Upper lobe of right lung (tissue), 1 donor: ENCODE results near the gene CFAP73. TPM values are rescaled to one million over a fixed set of nuclear protein-coding genes. Genes with fewer than 3 reads are reported as not detected.

Experiments used
- ATAC-seq: fragments of 200-7000 bp; cut with Tn5 transposase; one replicate; pipeline ENCODE4 v1.9.1; 2020; ENCODE audit warnings: mild to moderate bottlenecking, moderate library complexity
- DNase-seq: peaks from one replicate; pipeline ENCODE4 v3.0.0-alpha.2; 2020
- H3K27ac ChIP-seq: fragments of 200-600 bp; one replicate; pipeline ENCODE4 v1.8.0; 2022
- H3K27me3 ChIP-seq: fragments of 200-600 bp; one replicate; pipeline ENCODE4 v1.8.0; 2022; ENCODE audit warnings: mild to moderate bottlenecking
- H3K36me3 ChIP-seq: fragments of 200-600 bp; one replicate; pipeline ENCODE4 v1.8.0; 2022
- H3K4me1 ChIP-seq: fragments of 200-600 bp; one replicate; pipeline ENCODE4 v1.8.0; 2022
- H3K4me3 ChIP-seq: fragments of 200-600 bp; one replicate; pipeline ENCODE4 v1.8.0; 2022; ENCODE audit warnings: mild to moderate bottlenecking
- H3K9me3 ChIP-seq: fragments of 200-600 bp; one replicate; pipeline ENCODE4 v1.8.0; 2022
- intact Hi-C: fragments of 100-400 bp; cut with DNase I; formaldehyde crosslinking; loops from one replicate; pipeline ENCODE4 v1.11.0; 2022
- long read RNA-seq: library from polyadenylated mRNA; unstranded; transcript quantifications from one replicate; pipeline ENCODE4 v2.0.0, GENCODE V29; 2021
- total RNA-seq: library from RNA; stranded (reverse); fragmentation: NEBNext Ultra II Directional; extraction: Animal tissue kit (Norgen Biotek cat#: 25700); gene quantifications from one replicate; pipeline ENCODE4 v1.2.1, GENCODE V29; 2021
- TF ChIP-seq, protein P1 (sequence below): fragments of 200-600 bp; IDR thresholded peaks from one replicate; pipeline ENCODE4 v1.8.0; 2022; ENCODE audit warnings: antibody characterized with exemption
- donor health status: DM: no; HTN: yes; CAD: no; lungs with severe emphysema.

The CFAP73 gene
- total RNA-seq = not detected
- long read RNA-seq = 0 reads

DNA sequence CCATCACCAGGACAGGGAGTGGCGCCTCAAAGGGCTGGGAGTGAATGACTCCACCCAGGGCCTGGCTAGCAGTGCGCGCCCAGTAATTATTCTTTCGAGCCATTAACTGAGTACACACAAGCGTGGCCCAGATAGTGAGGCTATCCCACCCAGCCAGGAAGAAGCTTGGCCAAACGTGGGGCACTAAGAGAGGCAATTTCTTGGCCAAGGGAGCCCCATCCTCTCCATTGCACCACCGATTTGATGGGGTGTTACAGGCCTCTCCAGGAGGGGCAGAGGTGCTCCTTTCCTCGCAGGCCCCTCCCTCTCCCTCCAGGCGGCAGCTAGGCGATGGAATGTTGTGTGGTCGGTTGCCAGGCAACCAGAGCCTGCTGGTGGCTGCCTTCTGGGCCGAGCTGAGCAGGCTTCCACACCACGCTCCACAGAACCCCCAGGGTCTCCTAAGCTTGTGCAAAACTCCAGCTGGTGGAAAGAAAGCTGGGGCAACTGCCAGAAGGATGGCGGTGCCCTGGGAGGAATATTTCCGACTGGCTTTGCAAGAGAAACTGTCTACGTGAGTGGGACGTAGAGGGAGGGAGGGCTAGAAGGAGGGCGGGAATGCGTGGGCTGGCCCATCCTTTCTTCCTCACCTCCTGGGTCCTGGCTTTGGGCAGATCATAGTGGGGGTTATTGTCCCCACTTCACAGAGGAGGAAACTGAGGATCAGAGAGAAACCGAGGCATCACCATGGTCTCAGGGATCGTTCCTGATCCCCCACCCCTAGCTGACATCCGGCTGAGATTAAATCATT is at the start of gene CFAP73:
TSS of gene CFAP73 (plus strand) at position 364 of the 790 bp plus-strand sequence. CDS start at position 498, 134 bp downstream.
- no peaks in the 10 kb centered on the region for H3K36me3 ChIP-seq
- H3K27ac ChIP-seq = no peak within 1 kb of the TSS
- H3K4me3 ChIP-seq = no peak within 1 kb of the TSS
- peaks cover 47% of the 10 kb centered on the region for H3K27me3 ChIP-seq
- ATAC-seq = peak; percentile 52
- TF ChIP-seq, protein P1, sequence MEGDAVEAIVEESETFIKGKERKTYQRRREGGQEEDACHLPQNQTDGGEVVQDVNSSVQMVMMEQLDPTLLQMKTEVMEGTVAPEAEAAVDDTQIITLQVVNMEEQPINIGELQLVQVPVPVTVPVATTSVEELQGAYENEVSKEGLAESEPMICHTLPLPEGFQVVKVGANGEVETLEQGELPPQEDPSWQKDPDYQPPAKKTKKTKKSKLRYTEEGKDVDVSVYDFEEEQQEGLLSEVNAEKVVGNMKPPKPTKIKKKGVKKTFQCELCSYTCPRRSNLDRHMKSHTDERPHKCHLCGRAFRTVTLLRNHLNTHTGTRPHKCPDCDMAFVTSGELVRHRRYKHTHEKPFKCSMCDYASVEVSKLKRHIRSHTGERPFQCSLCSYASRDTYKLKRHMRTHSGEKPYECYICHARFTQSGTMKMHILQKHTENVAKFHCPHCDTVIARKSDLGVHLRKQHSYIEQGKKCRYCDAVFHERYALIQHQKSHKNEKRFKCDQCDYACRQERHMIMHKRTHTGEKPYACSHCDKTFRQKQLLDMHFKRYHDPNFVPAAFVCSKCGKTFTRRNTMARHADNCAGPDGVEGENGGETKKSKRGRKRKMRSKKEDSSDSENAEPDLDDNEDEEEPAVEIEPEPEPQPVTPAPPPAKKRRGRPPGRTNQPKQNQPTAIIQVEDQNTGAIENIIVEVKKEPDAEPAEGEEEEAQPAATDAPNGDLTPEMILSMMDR = no peak
- H3K9me3 ChIP-seq = no peaks in the 10 kb centered on the region
- DNase-seq = peak; percentile 72
- H3K4me1 ChIP-seq = peaks cover 15% of the 10 kb centered on the region
- intact Hi-C loops = no loop called here

DNA sequence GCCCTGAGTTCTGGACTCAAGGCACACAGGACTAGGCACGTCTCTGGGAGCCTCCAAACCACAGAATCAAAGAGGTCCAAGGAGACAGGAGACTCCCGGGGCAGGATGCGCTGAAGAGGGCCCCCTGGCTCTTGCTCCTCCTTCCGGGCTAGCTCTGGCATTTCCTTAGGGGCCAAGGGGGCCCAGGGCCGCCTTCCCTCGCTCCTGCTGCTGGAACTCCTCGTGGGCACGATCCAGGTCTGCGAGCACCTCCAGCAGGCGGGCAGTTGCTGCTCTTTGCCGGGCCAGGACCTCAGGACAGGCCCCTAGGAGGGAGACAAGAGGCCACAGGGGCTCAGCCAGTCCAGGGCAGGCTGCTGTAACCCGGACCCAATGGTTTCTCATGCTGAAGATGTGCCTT is 49.8 kb upstream of the CFAP73 start:
- H3K9me3 ChIP-seq = no peaks in the 10 kb centered on the region
- no peak for ATAC-seq
- H3K27ac ChIP-seq = no peak overlapping the region
- DNase-seq = no peak
- intact Hi-C loops = no loop called here
- TF ChIP-seq, protein P1 = no peak
- H3K4me1 ChIP-seq = peaks cover 3% of the 10 kb centered on the region
- no peak overlapping the region for H3K4me3 ChIP-seq
- no peaks in the 10 kb centered on the region for H3K36me3 ChIP-seq
- H3K27me3 ChIP-seq = peaks cover 19% of the 10 kb centered on the region

DNA sequence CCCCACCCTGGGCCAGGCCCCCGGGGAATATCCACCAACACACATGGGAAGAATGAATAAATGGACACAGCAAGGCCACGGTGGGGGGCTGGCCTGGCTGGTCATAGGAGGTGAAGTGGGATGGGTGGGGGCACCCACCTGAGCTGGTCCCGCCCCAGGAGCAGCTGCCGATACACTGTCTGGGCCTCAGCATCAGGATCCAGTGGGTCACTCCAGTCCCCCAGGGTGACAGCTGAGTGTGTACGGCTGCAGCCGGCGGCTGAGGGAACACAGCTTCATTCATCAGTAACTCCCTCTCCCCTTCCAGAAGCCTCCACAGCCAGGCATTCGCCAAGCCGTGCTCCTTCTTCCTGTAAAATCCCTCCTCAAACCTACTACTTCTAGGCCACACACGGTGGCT is 47.8 kb upstream of the CFAP73 start:
- Histone ChIP-seq H3K36me3 (no peaks in the 10 kb centered on the region), H3K9me3 (no peaks in the 10 kb centered on the region), H3K27ac (no peak overlapping the region), H3K27me3 (peaks cover 19% of the 10 kb centered on the region), H3K4me1 (peaks cover 3% of the 10 kb centered on the region), H3K4me3 (no peak overlapping the region)
- TF ChIP-seq, protein P1 = no peak
- intact Hi-C loops = no loop called here
- DNase-seq (no peak), ATAC-seq (no peak)

DNA sequence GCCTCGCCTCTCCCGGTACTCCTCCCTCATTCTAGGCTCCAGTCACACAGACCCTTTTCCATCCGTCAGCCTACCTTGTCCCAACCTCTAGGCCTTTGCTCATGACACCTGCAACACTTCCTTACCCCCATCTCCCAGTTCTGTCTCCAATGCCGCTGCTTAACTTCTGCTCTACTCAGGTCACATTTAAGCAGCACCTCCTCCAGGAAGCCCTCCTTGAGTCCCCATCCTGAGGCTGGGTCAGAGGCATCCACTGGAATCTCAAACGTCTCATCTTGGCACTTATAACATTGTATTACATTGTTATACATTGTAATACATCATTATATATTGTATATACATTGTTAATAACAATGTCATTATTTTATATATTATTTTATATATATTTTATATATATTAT is 46.7 kb upstream of the CFAP73 start:
- ATAC-seq (no peak), DNase-seq (no peak)
- Histone ChIP-seq H3K4me3 (no peak overlapping the region), H3K27ac (no peak overlapping the region), H3K36me3 (no peaks in the 10 kb centered on the region), H3K27me3 (peaks cover 19% of the 10 kb centered on the region), H3K4me1 (peaks cover 3% of the 10 kb centered on the region), H3K9me3 (no peaks in the 10 kb centered on the region)
- intact Hi-C loops = no loop called here
- TF ChIP-seq, protein P1 = no peak

DNA sequence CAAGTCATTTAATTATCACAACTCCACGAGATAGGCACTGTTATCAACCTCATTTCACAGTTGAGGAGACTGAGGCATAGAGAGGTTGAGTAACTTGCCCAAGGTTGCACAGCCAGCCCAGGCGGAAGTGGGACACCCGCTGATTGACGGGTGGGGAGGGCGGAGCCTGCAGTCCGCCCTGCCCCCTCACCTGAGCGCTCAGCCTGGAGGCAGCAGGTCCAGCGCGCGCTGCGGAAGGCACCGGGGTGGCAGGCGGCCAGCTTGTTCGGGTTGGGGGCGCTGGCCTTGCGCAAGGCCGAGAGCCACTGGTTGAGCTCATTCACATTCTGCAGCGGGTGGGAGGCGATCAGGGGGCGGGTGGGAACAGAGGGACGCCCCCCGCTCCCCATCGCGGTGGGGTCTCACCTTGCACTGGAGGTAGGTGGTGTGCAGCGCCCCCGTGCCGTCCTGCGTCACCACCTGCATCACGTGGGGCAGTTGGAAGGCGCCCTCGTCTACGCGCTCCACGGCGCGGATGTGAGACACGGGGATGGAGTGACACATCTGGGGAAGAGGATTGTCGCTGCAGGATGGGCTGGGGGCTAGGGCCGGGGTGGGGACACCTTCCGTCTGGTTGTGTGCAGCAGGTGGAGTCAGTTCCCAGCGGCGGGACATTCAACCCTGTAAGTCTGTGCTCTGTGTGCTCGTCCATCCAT is 45.6 kb upstream of the CFAP73 start:
- no peak overlapping the region for H3K27ac ChIP-seq
- ATAC-seq (peak; percentile 84), DNase-seq (peak; percentile 80)

More for the DNA sequence above, 45.6 kb upstream of the CFAP73 start:
- peak overlapping the region; percentile 30 for H3K4me3 ChIP-seq
- H3K9me3 ChIP-seq = no peaks in the 10 kb centered on the region
- intact Hi-C loops = no loop called here
- peaks cover 3% of the 10 kb centered on the region for H3K4me1 ChIP-seq
- H3K27me3 ChIP-seq = peaks cover 19% of the 10 kb centered on the region
- TF ChIP-seq, protein P1 = no peak
- no peaks in the 10 kb centered on the region for H3K36me3 ChIP-seq
